ENCODE measurements around the gene ZFHX2. TPM values are rescaled to one million over a fixed set of nuclear protein-coding genes. Genes with fewer than 3 reads are reported as not detected.
"Not testable (repeated sequence)": the region's sequence is repeated elsewhere in the genome, so short reads cannot be mapped to it uniquely, and the experiment has no call there.

The ZFHX2 gene
- 5.6 and 11.1 TPM in 2 replicates for total RNA-seq (ENCODE audit: low replicate concordance)
- long read RNA-seq, partial matches to known transcripts = 0 of 1 reads
- long read RNA-seq, other reads (novel, unspliced or antisense) = 1 of 1 reads

- no peaks in the 10 kb centered on the region for H3K36me3 Mint-ChIP-seq
- DNase-seq (ENCODE audit: extremely low spot score, unreplicated experiment) = peak; percentile 86
- no peaks in the 10 kb centered on the region for H3K27me3 Mint-ChIP-seq
Measured at GRCh38 chr14:23551266-23552028, at the start of gene ZFHX2. Gene ZFHX2 (minus strand): TSS chr14:23551765. CDS start chr14:23535325, 16,440 bp downstream.

GRCh38 chr14:23600806-23601205 is 49.2 kb upstream of the ZFHX2 start:
- H3K4me1 Mint-ChIP-seq (ENCODE audit: unreplicated experiment) = no peaks in the 10 kb centered on the region
- DNase-seq (ENCODE audit: extremely low spot score, unreplicated experiment) = no peak
- H3K9me3 Mint-ChIP-seq = no peaks in the 10 kb centered on the region
- H3K27ac Mint-ChIP-seq = no peak overlapping the region
- peaks cover 6% of the 10 kb centered on the region for H3K27me3 Mint-ChIP-seq
- no peaks in the 10 kb centered on the region for H3K36me3 Mint-ChIP-seq
- H3K4me3 Mint-ChIP-seq = no peak overlapping the region
- TF ChIP-seq CTCF (conservative IDR thresholded peaks at IDR 0.05) = no peak

More at GRCh38 chr14:23551266-23552028, at the start of gene ZFHX2:
- Mint-ChIP-seq H3K27ac (peak within 1 kb of the TSS; percentile 4), H3K4me3 (peak within 1 kb of the TSS; percentile 22), H3K4me1 (ENCODE audit: unreplicated experiment) (peaks cover 7% of the 10 kb centered on the region), H3K9me3 (no peaks in the 10 kb centered on the region)
- no peak for TF ChIP-seq CTCF (conservative IDR thresholded peaks at IDR 0.05)

- no peak for TF ChIP-seq CTCF (conservative IDR thresholded peaks at IDR 0.05)
- H3K27ac Mint-ChIP-seq = no peak overlapping the region
- no peak overlapping the region for H3K4me3 Mint-ChIP-seq
Measured at GRCh38 chr14:23600322-23600707, 48.8 kb upstream of the ZFHX2 start.

GRCh38 chr14:23594191-23594590 is 42.6 kb upstream of the ZFHX2 start:
- not testable (repeated sequence) for H3K36me3 Mint-ChIP-seq; H3K9me3 Mint-ChIP-seq; H3K4me3 Mint-ChIP-seq; DNase-seq (ENCODE audit: extremely low spot score, unreplicated experiment); H3K27ac Mint-ChIP-seq; H3K4me1 Mint-ChIP-seq (ENCODE audit: unreplicated experiment)
- H3K27me3 Mint-ChIP-seq = peaks cover 14% of the 10 kb centered on the region

More at GRCh38 chr14:23600322-23600707, 48.8 kb upstream of the ZFHX2 start:
- Mint-ChIP-seq H3K27me3 (peaks cover 4% of the 10 kb centered on the region), H3K36me3 (no peaks in the 10 kb centered on the region), H3K4me1 (ENCODE audit: unreplicated experiment) (no peaks in the 10 kb centered on the region), H3K9me3 (no peaks in the 10 kb centered on the region)
- no peak for DNase-seq (ENCODE audit: extremely low spot score, unreplicated experiment)

GRCh38 chr14:23590198-23590597 is 38.6 kb upstream of the ZFHX2 start:
- TF ChIP-seq CTCF (conservative IDR thresholded peaks at IDR 0.05) = no peak
- no peak overlapping the region for H3K4me3 Mint-ChIP-seq
- H3K27ac Mint-ChIP-seq = no peak overlapping the region
- H3K9me3 Mint-ChIP-seq = no peaks in the 10 kb centered on the region
- peaks cover 6% of the 10 kb centered on the region for H3K4me1 Mint-ChIP-seq (ENCODE audit: unreplicated experiment)
- peaks cover 31% of the 10 kb centered on the region for H3K27me3 Mint-ChIP-seq
- DNase-seq (ENCODE audit: extremely low spot score, unreplicated experiment) = no peak
- H3K36me3 Mint-ChIP-seq = peaks cover 3% of the 10 kb centered on the region

GRCh38 chr14:23589606-23590005 is 38.0 kb upstream of the ZFHX2 start:
- H3K4me1 Mint-ChIP-seq (ENCODE audit: unreplicated experiment) = peaks cover 6% of the 10 kb centered on the region
- no peak overlapping the region for H3K4me3 Mint-ChIP-seq
- no peak for TF ChIP-seq CTCF (conservative IDR thresholded peaks at IDR 0.05)
- DNase-seq (ENCODE audit: extremely low spot score, unreplicated experiment) = no peak
- H3K27ac Mint-ChIP-seq = no peak overlapping the region
- peaks cover 26% of the 10 kb centered on the region for H3K27me3 Mint-ChIP-seq
- H3K9me3 Mint-ChIP-seq = no peaks in the 10 kb centered on the region
- peaks cover 3% of the 10 kb centered on the region for H3K36me3 Mint-ChIP-seq
